GM12874 (cell line): ENCODE measurements around the gene XIRP1.

Experiments used
- TF ChIP-seq, protein P1 (sequence below): IDR thresholded peaks from 2 replicates; pipeline ENCODE4 v1.5.1; 2011; ENCODE audit warnings: low read depth, mild to moderate bottlenecking, control low read depth, low read length, moderate library complexity; ENCODE audit not compliant: insufficient read depth

Gene XIRP1

GRCh38 chr3:39148435-39149058 lies 43.8 kb downstream of the XIRP1 start:
- TF ChIP-seq, protein P1, sequence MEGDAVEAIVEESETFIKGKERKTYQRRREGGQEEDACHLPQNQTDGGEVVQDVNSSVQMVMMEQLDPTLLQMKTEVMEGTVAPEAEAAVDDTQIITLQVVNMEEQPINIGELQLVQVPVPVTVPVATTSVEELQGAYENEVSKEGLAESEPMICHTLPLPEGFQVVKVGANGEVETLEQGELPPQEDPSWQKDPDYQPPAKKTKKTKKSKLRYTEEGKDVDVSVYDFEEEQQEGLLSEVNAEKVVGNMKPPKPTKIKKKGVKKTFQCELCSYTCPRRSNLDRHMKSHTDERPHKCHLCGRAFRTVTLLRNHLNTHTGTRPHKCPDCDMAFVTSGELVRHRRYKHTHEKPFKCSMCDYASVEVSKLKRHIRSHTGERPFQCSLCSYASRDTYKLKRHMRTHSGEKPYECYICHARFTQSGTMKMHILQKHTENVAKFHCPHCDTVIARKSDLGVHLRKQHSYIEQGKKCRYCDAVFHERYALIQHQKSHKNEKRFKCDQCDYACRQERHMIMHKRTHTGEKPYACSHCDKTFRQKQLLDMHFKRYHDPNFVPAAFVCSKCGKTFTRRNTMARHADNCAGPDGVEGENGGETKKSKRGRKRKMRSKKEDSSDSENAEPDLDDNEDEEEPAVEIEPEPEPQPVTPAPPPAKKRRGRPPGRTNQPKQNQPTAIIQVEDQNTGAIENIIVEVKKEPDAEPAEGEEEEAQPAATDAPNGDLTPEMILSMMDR, result no peak

DNA sequence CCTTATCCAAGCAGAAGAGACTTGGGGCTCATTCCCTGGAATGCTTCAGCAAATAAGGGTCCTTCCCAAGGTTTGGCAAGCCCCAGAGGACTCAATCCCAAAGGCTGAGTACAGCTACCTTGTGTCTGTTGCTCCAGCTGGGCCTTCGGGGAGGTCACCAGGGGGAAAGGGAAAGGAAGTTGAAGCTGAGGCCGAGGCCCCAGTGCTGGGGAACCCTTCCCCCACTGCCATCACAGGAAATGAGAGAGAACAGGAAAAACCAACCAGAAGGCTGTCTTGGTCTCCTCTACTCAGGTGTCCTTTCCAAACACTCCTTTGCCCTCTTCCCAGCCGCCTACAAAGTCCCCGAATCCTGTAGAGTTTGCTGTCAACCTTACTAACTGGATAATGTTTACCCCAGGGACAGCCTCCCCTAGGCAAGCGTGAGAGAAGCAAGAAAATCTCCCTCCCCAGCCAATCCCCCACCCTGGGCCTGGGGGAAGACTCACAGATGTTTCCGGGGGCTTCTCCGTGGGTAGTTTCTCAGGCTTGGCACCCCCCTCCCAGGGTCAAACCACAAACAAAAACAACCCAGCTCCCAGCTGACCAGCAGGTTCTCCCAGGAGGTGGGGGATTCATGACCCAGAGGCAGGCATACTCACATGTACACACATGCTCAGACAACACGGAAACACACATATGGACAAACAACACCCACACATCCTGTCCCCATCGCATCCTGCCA lies 44.5 kb downstream of the XIRP1 start:
- TF ChIP-seq, protein P1, result no peak

- TF ChIP-seq, protein P1, result no peak
Observed at GRCh38 chr3:39146611-39147591, 45.5 kb downstream of the XIRP1 start.

DNA sequence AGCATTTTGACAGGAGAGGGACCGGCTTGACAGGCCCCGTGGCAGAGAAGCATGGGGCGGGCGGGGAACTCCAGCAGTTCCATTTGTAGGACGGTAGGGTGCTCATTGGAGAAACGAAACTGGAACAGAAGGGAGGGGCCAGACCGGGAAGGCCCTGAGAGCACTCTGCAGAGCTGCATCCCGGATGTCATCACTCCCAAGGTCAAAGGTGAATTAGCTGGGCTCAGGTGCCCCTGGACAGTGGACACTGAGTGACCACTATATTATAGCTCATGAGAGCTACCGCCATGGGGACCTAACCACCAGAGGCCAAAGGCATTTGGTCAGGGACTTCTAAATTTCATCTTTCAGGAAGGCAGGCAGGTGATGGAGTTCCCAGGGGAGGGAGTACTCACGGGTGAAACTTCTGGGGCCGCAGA lies 46.3 kb downstream of the XIRP1 start:
- TF ChIP-seq, protein P1, result no peak

DNA sequence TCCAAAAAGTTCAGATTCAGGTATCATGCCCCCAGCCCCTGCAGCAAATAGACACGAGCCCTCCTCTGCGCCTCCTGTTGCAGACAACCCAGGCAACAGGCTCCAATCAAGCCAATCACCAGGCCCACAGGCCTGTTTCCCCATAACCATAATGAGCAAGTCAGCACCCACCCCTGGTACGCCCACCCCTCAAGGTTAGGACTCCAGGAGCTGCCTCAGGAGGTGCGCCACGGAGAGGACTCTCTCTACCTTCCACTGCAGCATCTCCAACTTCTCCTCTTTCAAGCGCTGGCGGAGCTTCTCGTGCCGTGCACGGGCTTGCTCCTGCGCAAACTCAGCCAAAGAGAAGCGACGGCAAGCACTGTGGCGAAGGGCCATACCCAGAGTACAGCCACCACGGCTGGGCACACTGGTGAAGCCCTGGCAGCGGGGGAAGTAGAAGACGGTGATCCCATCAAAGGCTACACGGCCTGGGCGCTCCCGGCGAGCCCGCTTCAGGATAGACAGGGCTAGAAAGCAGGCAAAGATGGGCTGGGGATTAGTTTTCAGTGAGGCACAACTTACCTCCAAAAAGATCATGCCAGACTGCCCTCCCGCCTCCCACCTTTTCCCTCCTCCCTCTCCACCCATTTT lies 47.5 kb downstream of the XIRP1 start:
- TF ChIP-seq, protein P1, result no peak

GRCh38 chr3:39144095-39144747 lies 48.2 kb downstream of the XIRP1 start:
- TF ChIP-seq, protein P1, result no peak
